SW480 (cell line): ENCODE results near the gene KCNIP4.
"Not testable (repeated sequence)": the region's sequence is repeated elsewhere in the genome, so short reads cannot be mapped to it uniquely, and the experiment has no call there.

Experiments used
- DNase-seq: peaks from one replicate; pipeline ENCODE4 v3.0.0-alpha.2; 2016; ENCODE audit warnings: low spot score

Gene KCNIP4

DNA sequence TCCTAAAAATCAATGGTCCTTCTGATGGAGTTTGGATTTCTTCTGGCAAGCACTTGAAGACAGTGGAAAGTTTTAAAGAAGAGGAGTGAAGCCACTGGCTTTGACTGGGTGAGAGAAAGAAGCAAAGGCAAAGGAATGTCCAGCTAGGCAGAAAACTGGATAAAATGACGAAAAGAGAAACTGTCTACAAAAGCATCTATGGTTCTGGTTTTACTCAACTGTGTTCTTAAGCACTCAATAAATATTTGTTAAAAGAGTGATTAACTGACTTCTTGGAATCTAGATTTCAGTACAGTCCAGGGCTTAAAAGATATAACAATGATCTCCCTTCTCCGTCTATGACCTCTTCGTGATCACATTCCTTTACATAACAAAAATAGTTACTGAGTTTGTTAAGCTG, 1195.9 kb downstream of the KCNIP4 start:
- DNase-seq = no peak

- DNase-seq = not testable (repeated sequence)
Observed at GRCh38 chr4:20746000-20746399, 1202.6 kb downstream of the KCNIP4 start.

DNA sequence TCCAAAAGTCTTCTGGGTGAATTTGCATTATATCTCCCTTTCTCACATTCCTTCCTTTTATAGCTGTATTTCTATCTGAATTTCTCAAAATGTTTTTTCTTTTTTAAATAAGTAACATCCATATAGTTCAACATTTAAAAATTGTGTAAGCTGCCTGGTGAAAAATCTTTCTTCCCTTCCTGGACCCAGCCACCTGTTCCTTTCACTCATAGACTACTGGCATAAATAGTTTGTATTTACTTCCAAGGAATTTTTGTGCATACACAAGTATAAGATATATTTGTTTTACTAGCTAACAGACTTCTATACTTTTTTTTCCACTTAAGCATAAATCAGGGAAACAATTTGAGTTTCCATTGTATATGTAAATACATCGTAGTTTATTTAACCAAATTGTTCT, 1212.6 kb downstream of the KCNIP4 start:
- no peak for DNase-seq

GRCh38 chr4:20724915-20725314, 1223.7 kb downstream of the KCNIP4 start:
- DNase-seq = no peak

- DNase-seq = no peak
Observed at GRCh38 chr4:20723463-20723862, 1225.1 kb downstream of the KCNIP4 start.

GRCh38 chr4:20723019-20723418, 1225.6 kb downstream of the KCNIP4 start:
- DNase-seq = no peak

GRCh38 chr4:20711335-20711734, 1237.2 kb downstream of the KCNIP4 start:
- no peak for DNase-seq

DNA sequence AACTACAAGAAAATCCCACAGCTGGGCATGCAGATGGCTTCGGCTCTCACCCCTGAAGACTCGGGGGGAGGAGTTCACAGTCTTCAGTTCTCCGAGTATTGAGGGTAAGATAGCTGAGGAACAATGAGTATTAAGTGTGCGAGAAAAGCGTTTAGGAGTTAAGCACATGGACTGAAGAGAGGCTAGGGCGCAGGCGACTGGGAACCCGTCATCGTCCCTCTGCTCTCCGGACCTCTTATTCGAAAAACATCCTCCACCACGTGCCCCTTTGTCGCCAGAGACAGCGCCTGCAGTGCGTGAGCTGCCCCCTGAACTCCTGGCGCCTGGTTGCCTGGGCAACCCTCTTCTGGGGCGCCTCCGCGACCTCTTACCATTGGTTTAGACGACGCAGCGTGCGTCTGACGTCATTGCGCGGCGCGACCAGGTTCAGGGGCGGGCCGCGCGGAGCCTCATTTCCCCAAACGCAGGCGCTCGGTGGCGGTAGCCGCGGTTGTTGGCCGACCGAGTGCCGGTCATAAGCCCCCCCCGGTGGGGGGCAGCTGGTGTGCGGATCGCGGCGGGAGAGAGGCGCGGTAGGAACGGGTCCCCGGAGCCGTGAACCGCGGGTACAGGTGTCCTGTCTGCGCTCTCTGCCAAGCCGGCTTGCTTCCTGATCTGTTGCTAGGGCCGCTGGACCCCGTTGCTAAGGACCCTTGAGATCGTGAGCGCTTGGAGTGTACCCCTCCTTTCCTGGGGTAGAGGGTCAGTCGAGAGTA, 1248.4 kb downstream of the KCNIP4 start, which contains the start of gene PACRGL:
Gene PACRGL, plus strand, starts transcription at position 452 of the 755 bp plus-strand sequence. CDS start 4,024 bp downstream, outside the sequence.
- peak; percentile 88 for DNase-seq

- no peak for DNase-seq
Observed at GRCh38 chr4:20698820-20699219, 1249.8 kb downstream of the KCNIP4 start.

- no peak for DNase-seq
Observed at GRCh38 chr4:20698382-20698781, 1250.2 kb downstream of the KCNIP4 start.

DNA sequence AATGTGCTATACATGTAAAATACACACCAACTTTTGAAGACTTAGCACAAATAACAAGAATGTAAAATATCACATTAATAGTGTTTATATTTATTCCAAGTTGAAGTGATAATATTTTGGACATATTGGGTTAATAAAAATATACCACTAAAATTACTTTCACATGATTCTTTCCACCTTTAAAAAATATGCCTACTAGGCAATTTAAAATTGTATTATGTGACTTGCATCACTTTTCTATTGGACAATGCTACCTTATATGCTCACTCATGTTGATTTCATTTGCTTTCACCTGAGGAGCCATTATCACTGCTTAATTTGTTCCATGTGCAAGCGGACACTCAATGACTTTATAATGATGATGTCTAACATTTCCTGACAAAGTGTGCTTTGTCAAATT, 1251.8 kb downstream of the KCNIP4 start:
- DNase-seq = no peak

DNA sequence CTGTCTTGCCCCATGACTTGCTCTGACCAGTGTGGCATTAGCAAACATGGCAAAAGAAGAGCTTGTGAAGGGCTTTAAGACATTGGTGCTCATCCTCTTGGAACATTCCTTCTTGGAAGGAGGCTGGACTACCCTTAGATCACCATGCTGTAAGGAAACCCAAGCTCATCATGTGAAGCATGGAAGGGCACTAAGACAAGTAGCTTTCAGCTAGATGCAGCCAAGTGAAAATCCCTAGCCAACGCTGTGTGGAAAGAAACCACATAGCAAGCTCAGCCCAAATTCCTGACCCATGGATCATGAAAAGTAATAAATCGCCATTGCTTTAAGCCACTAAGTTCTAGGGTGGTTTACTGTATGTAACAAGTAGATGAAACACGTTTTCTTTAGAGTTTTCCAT, 1260.7 kb downstream of the KCNIP4 start:
- peak; percentile 4 for DNase-seq

DNA sequence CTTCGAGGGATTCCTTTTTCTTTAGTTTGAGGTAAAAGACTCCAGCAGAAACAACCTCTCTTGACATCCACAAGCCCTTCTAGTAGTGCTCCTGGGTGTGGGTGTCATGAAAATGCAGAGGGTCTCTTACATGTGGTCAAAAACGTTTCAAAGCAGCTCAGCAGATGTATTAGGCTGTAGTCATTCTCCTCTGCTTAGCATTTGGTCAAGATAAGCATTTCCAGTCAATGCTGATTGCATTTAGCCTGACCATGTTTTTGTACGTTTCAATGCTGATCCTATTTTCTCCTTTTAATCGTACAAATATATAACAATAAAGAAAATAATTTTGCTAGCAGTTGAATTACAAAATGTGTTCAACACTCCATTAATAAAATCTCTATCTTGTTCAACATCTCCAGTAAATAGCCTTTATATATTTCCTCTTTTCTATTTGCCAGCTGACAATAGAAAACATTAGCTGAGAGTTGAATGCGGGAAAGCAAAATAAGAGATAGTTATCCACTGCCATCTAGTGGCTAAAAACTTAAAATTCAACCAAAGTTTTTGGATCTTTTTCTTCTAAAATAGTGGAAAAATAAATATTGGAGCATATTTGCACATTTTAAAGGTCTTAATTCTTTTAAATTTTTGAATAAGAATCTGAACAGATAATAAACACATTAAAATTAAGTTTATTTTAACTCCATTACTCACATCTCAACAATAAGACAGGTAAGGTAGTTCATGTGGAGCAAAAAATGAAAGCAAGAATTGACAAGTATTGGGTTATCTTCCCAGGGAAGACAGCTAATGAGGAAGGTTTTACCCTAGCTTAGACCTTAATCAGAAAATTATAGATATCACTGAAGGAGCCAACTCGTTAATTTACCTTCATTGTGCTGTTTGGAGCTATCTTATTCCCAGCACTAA, 1263.5 kb downstream of the KCNIP4 start:
- DNase-seq = no peak

- no peak for DNase-seq
Observed at GRCh38 chr4:20683766-20684165, 1264.8 kb downstream of the KCNIP4 start.

GRCh38 chr4:20682853-20683252, 1265.7 kb downstream of the KCNIP4 start:
- DNase-seq = no peak

- DNase-seq = no peak
Observed at GRCh38 chr4:20681271-20681670, 1267.3 kb downstream of the KCNIP4 start.

DNA sequence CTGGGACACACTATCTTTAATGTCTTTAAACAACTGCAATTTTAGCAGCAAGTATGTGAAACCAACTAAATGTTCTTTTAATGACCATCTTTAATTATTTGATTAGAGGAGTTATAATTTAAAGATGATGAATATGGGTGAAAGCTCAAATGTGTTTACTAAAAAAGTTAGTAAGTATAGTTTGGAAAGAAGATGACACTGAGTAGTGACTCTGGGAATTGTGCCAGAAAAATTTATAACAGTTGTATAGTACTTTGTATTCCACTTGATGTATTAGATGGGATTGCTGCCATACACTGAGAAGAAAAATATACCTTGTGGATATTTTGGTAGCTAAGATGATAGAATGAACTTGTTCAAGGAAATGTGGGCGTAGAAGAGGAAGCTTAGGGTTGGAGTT, 1267.8 kb downstream of the KCNIP4 start:
- DNase-seq = no peak

DNA sequence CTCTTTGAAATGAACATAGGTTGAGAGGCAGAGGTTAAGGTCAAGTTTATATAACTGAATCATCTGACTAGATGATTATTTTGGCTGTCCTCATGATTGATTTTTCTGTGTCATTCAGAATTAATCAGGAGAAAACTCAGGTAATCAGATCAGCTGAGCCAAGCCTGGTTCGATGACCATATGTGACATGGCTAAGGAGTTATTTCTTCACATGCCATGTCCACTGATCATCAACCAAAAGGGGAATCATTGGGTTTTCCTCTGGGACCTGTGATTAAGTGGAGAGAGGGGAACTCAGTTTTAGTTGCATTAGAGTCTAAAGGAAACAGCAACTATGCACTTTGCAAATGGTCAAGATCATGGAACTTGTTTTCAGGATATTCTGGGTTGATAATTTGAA, 1268.6 kb downstream of the KCNIP4 start:
- no peak for DNase-seq
